CD14-positive monocyte (primary cell): ENCODE results near the gene PRSS35. TPM values are rescaled to one million over a fixed set of nuclear protein-coding genes. Genes with fewer than 3 reads are reported as not detected.
A peak's percentile ranks its signal among the peaks of the same experiment; 100 is the strongest.

Experiments
- DNase-seq, 3 donors: peaks; one replicate each; pipeline ENCODE4 v3.0.0-alpha.2; 2011 to 2022
- H2AFZ ChIP-seq: 2 replicates; pipeline ENCODE4 v1.6.0; 2012; ENCODE audit warnings: mild to moderate bottlenecking, low read depth, low read length, inconsistent platforms; ENCODE audit not compliant: insufficient read depth, poor library complexity, severe bottlenecking
- H3K27ac ChIP-seq, 2 donors: 1 replicate in 1 of 2; 2 replicates in 1 of 2; pipeline ENCODE4 v1.5.1; 2012 to 2013; ENCODE audit warnings: low read length in 2 of 2, control low read depth in 1 of 2, inconsistent platforms in 1 of 2, low read depth in 1 of 2, mild to moderate bottlenecking in 1 of 2
- H3K27me3 ChIP-seq, 2 donors: one replicate each; pipeline versions ENCODE4 v1.6.0 to v1.6.1; 2011 to 2013; ENCODE audit warnings: low read length in 2 of 2; ENCODE audit not compliant: control insufficient read depth in 2 of 2, insufficient read depth in 2 of 2
- H3K36me3 ChIP-seq, 2 donors: replicated peaks in 1 of 2; 1 replicate in 1 of 2; 2 replicates in 1 of 2; pipeline versions ENCODE4 v1.5.1 to v1.6.1; 2012 to 2013; ENCODE audit warnings: low read length in 2 of 2, control low read depth in 1 of 2, inconsistent platforms in 1 of 2, mild to moderate bottlenecking in 1 of 2; ENCODE audit not compliant: insufficient read depth in 2 of 2, control insufficient read depth in 1 of 2
- H3K4me1 ChIP-seq, 2 donors: 1 replicate in 1 of 2; 2 replicates in 1 of 2; pipeline versions ENCODE4 v1.5.1 to v1.6.1; 2012 to 2013; ENCODE audit warnings: low read length in 2 of 2, control low read depth in 1 of 2, inconsistent platforms in 1 of 2, mild to moderate bottlenecking in 1 of 2, moderate library complexity in 1 of 2; ENCODE audit not compliant: insufficient read depth in 2 of 2, control insufficient read depth in 1 of 2
- H3K4me2 ChIP-seq: replicated peaks from 2 replicates; pipeline ENCODE3; 2012; ENCODE audit warnings: low read length, moderate library complexity, mild to moderate bottlenecking; ENCODE audit not compliant: poor library complexity, severe bottlenecking; ENCODE audit errors: extremely low read depth
- H3K4me3 ChIP-seq, 3 experiments: fragments of 200-600 bp in 1 of 3; sonication (generic) in 1 of 3; replicated peaks in 1 of 3; 1 replicate in 2 of 3; 2 replicates in 1 of 3; pipeline ENCODE4 v1.5.1; 2011 to 2013; ENCODE audit warnings: low read length in 3 of 3, mild to moderate bottlenecking in 3 of 3, control low read depth in 2 of 3, low read depth in 2 of 3, inconsistent platforms in 1 of 3, moderate library complexity in 1 of 3
- H3K79me2 ChIP-seq: 2 replicates; pipeline ENCODE4 v1.6.0; 2012; ENCODE audit warnings: mild to moderate bottlenecking, control low read depth, inconsistent platforms, low read length, moderate library complexity; ENCODE audit not compliant: insufficient read depth
- H3K9ac ChIP-seq: 2 replicates; pipeline ENCODE4 v1.6.0; 2017; ENCODE audit warnings: low read length, mild to moderate bottlenecking; ENCODE audit not compliant: insufficient read depth, poor library complexity, severe bottlenecking
- H3K9me3 ChIP-seq, 2 donors: replicated peaks in 1 of 2; 1 replicate in 1 of 2; 2 replicates in 1 of 2; pipeline versions ENCODE4 v1.5.1 to v1.6.1; 2012 to 2013; ENCODE audit warnings: low read length in 2 of 2, control low read depth in 1 of 2; ENCODE audit not compliant: control insufficient read depth in 1 of 2, insufficient read depth in 1 of 2
- H4K20me1 ChIP-seq: 2 replicates; pipeline ENCODE4 v1.6.0; 2012; ENCODE audit warnings: mild to moderate bottlenecking, low read length, control low read depth, moderate library complexity; ENCODE audit not compliant: insufficient read depth
- H3K27ac Mint-ChIP-seq, 7 donors: one replicate each; pipeline ENCODE4 v1.8.0; 2020; ENCODE audit warnings: mild to moderate bottlenecking in 7 of 7, mixed read lengths in 7 of 7, moderate library complexity in 6 of 7, inconsistent platforms in 2 of 7
- H3K27me3 Mint-ChIP-seq, 3 donors: one replicate each; pipeline ENCODE4 v1.8.0; 2021 to 2022; ENCODE audit warnings: low read depth in 3 of 3, mild to moderate bottlenecking in 3 of 3, mixed read lengths in 3 of 3, moderate library complexity in 3 of 3, inconsistent platforms in 1 of 3
- H3K36me3 Mint-ChIP-seq, 2 donors: one replicate each; pipeline ENCODE4 v1.8.0; 2020; ENCODE audit warnings: mixed read lengths in 2 of 2, inconsistent platforms in 1 of 2, mild to moderate bottlenecking in 1 of 2
- H3K4me1 Mint-ChIP-seq: one replicate; pipeline ENCODE4 v1.8.0; 2020; ENCODE audit warnings: mild to moderate bottlenecking, mixed read lengths
- H3K4me3 Mint-ChIP-seq, 2 donors: one replicate each; pipeline ENCODE4 v1.8.0; 2020; ENCODE audit warnings: mild to moderate bottlenecking in 2 of 2, mixed read lengths in 2 of 2, moderate library complexity in 1 of 2
- H3K9me3 Mint-ChIP-seq, 7 donors: one replicate each; pipeline ENCODE4 v1.8.0; 2020 to 2022; ENCODE audit warnings: mixed read lengths in 7 of 7, mild to moderate bottlenecking in 6 of 7, moderate library complexity in 6 of 7, inconsistent platforms in 2 of 7
- WGBS: methylation state at CpG from one replicate; pipeline ENCODE4 v1.1.5; 2013; ENCODE audit warnings: missing lambda C conversion rate; ENCODE audit not compliant: insufficient coverage; 5-methylcytosine and 5-hydroxymethylcytosine counted together
- intact Hi-C, 2 donors: fragments of 100-400 bp; cut with micrococcal nuclease; formaldehyde crosslinking; loops; one replicate each; pipeline versions ENCODE4 v1.15.0 to v1.15.1; 2023
- polyA minus RNA-seq: library from RNA; depleted of rRNA, polyadenylated mRNA; stranded (reverse); fragments of >200 nt; gene quantifications from 2 replicates; pipeline ENCODE4 v1.2.3, GENCODE V29; 2012
- polyA plus RNA-seq, 3 donors: library from polyadenylated mRNA; depleted of rRNA in 1 of 3; unstranded in 2 of 3; stranded (reverse) in 1 of 3; fragments of 300-500 nt in 2 of 3; fragments of >200 nt in 1 of 3; fragmentation: Illumina TruSeq in 2 of 3; gene quantifications; 1 replicate in 2 of 3; 2 replicates in 1 of 3; pipeline ENCODE4 v1.2.3, GENCODE V29; 2012 to 2021
- total RNA-seq, 12 experiments: library from RNA in 1 of 12; stranded (reverse) in 1 of 12; fragments of 120-200 nt in 1 of 12; gene quantifications; one replicate each; pipeline ENCODE4 v1.2.4 and lab custom pipeline; 2013 to 2026; ENCODE audit warnings: mixed read lengths in 6 of 12, inconsistent platforms in 1 of 12
- TF ChIP-seq, protein P1 (sequence below): fragments of 200-600 bp; IDR thresholded peaks from one replicate; pipeline ENCODE4 v1.8.0; 2022; ENCODE audit warnings: antibody characterized with exemption, mild to moderate bottlenecking

Gene PRSS35, protein sequence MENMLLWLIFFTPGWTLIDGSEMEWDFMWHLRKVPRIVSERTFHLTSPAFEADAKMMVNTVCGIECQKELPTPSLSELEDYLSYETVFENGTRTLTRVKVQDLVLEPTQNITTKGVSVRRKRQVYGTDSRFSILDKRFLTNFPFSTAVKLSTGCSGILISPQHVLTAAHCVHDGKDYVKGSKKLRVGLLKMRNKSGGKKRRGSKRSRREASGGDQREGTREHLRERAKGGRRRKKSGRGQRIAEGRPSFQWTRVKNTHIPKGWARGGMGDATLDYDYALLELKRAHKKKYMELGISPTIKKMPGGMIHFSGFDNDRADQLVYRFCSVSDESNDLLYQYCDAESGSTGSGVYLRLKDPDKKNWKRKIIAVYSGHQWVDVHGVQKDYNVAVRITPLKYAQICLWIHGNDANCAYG
- total RNA-seq (2013) = 0.06 TPM
- polyA plus RNA-seq = not detected
- not detected in 2 replicates for polyA minus RNA-seq
- 0 to 2.1 (median 0) reads per million in 11 experiments for total RNA-seq (lab: John Stamatoyannopoulos, UW)

DNA sequence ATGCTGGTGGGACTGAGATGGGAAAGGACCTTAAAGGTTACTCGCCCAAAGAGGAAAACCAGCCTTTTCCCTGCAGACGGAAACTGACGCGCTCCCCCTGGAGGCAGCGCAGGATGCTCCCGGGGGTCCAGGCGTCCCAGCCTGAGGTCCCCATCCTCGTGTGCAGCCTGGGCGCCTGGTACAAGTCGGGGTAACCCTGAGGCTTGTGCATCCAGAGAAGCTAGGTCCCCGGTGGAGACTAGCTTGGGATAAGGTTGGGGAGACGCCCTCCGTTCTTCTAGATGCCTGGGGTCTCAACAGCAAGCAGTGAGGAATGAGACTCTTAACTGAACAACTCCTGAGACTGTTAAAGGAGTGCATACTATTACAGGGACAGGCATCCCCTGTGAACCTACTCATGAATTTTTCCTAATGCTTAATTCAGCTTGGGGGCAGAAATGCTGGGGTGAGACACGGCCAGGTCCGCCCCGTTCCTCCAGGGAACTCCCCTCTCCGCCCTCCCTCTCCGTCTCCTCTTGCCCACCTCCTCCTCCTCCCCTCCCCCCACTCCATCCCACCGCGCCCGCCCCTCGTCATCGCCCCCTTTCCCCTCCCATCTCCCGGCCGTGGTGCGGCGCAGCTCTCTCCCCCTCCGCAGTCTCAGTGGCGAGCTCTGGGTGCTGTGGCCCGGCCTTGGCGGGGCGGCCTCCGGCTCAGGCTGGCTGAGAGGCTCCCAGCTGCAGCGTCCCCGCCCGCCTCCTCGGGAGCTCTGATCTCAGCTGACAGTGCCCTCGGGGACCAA is at the start of gene PRSS35:
Gene PRSS35, plus strand, starts transcription at position 634 of the 781 bp plus-strand sequence. CDS start 10,908 bp downstream, outside the sequence.
- Histone ChIP-seq H3K79me2 (no peaks in the 10 kb centered on the region), H3K4me3 (peak within 1 kb of the TSS in 1 of 3 experiments; percentile 49), H3K9me3 (peaks cover 0 to 7% of the 10 kb centered on the region in 2 donors), H3K9ac (no peak within 1 kb of the TSS), H3K4me2 (peak within 1 kb of the TSS; percentile 48), H3K36me3 (no peaks in the 10 kb centered on the region), H3K27ac (no peak within 1 kb of the TSS), H4K20me1 (no peaks in the 10 kb centered on the region), H2AFZ (peak within 1 kb of the TSS; percentile 68), H3K27me3 (peaks cover 34 to 38% of the 10 kb centered on the region in 2 donors), H3K4me1 (peaks cover 5 to 7% of the 10 kb centered on the region in 2 donors)
- intact Hi-C loops = loop anchor here (2.0 to 10.0 kb wide), 3 partner anchors 91 to 287 kb away; no protein-coding TSS in a partner anchor
- no peak within 1 kb of the TSS for H3K27ac Mint-ChIP-seq
- peaks cover 35 to 46% (median 45%) of the 10 kb centered on the region in 3 donors for H3K27me3 Mint-ChIP-seq
- under 1% methylated on average over 29 of the region's 38 CpGs for WGBS
- peak within 1 kb of the TSS; percentile 43 to 80 for H3K4me3 Mint-ChIP-seq
- H3K36me3 Mint-ChIP-seq = no peaks in the 10 kb centered on the region
- peaks cover 10% of the 10 kb centered on the region for H3K4me1 Mint-ChIP-seq
- peaks cover 0 to 5% (median 0%) of the 10 kb centered on the region in 7 donors for H3K9me3 Mint-ChIP-seq
- DNase-seq = peak in 2 of 3 donors; percentile 23 to 25
- TF ChIP-seq, protein P1, sequence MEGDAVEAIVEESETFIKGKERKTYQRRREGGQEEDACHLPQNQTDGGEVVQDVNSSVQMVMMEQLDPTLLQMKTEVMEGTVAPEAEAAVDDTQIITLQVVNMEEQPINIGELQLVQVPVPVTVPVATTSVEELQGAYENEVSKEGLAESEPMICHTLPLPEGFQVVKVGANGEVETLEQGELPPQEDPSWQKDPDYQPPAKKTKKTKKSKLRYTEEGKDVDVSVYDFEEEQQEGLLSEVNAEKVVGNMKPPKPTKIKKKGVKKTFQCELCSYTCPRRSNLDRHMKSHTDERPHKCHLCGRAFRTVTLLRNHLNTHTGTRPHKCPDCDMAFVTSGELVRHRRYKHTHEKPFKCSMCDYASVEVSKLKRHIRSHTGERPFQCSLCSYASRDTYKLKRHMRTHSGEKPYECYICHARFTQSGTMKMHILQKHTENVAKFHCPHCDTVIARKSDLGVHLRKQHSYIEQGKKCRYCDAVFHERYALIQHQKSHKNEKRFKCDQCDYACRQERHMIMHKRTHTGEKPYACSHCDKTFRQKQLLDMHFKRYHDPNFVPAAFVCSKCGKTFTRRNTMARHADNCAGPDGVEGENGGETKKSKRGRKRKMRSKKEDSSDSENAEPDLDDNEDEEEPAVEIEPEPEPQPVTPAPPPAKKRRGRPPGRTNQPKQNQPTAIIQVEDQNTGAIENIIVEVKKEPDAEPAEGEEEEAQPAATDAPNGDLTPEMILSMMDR = peak; percentile 59

DNA sequence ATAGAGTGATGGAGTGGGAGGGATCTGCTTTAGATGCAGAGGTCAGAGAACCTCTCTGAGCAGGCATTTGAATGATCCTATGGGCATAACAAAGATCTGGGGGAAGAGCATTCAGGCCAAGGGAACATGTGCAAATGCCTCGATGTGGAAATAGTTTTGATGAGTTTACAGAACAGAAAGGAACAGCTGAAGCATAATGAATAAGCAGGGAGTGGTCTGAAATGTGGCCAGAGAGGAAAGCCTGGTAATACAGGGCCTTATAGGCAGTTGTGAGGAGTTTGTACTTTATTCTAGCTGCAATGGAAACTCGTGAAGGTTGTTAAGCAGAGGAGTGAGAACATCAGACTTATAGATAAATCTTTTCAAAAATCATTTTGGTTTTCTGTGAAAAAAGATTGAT is 48.4 kb upstream of the PRSS35 start:
- H3K4me3 Mint-ChIP-seq = no peak overlapping the region
- peaks cover 0 to 2% (median 0%) of the 10 kb centered on the region in 3 donors for H3K27me3 Mint-ChIP-seq
- Histone ChIP-seq H3K27ac (peak overlapping the region; percentile 21 to 78), H3K79me2 (no peaks in the 10 kb centered on the region), H2AFZ (no peak overlapping the region), H3K36me3 (no peaks in the 10 kb centered on the region), H3K9ac (no peak overlapping the region), H3K27me3 (no peaks in the 10 kb centered on the region), H4K20me1 (no peaks in the 10 kb centered on the region), H3K9me3 (no peaks in the 10 kb centered on the region), H3K4me3 (peak overlapping the region in 1 of 3 experiments; percentile 17), H3K4me2 (peak overlapping the region; percentile 10), H3K4me1 (peaks cover 55 to 64% of the 10 kb centered on the region in 2 donors)
- peaks cover 0 to 5% (median 0%) of the 10 kb centered on the region in 7 donors for H3K9me3 Mint-ChIP-seq
- H3K36me3 Mint-ChIP-seq = peaks cover 0 to 7% of the 10 kb centered on the region in 2 donors
- TF ChIP-seq, protein P1 = no peak
- peak; percentile 45 to 69 (median 56) for DNase-seq
- H3K27ac Mint-ChIP-seq = peak overlapping the region; percentile 60 to 90 (median 84)
- WGBS = 18% methylated on average over 2 of the region's 2 CpGs
- peaks cover 52% of the 10 kb centered on the region for H3K4me1 Mint-ChIP-seq
- intact Hi-C loops = no loop called here
